ENCODE measurements around the gene KDM3B. TPM values are rescaled to one million over a fixed set of nuclear protein-coding genes. Genes with fewer than 3 reads are reported as not detected.
"Not testable (repeated sequence)": the region's sequence is repeated elsewhere in the genome, so short reads cannot be mapped to it uniquely, and the experiment has no call there.

KDM3B gene
- total RNA-seq, 1 donor from 2014 or later, result 39.1 TPM

DNA sequence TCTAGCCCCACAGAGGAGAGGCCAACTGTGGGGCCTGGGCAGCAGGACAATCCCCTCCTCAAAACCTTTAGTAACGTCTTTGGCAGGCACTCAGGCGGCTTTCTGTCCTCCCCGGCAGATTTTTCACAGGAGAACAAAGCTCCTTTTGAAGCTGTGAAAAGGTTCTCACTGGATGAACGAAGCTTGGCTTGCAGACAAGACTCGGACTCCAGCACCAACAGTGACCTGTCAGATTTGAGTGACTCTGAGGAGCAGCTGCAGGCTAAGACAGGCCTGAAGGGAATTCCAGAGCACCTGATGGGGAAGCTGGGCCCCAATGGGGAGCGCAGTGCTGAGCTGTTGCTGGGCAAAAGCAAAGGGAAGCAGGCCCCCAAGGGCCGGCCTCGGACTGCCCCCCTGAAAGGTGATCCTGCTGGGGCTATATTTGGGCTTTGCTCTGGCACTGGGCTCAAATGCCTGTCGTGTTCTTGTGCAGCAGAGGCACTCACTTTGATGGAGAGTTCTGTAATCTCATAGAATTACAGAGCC, 39.4 kb downstream of the KDM3B start:
- H3K36me3 Mint-ChIP-seq (ENCODE audit: low read depth), result peaks cover 38% of the 10 kb centered on the region
- TF ChIP-seq, protein P1, sequence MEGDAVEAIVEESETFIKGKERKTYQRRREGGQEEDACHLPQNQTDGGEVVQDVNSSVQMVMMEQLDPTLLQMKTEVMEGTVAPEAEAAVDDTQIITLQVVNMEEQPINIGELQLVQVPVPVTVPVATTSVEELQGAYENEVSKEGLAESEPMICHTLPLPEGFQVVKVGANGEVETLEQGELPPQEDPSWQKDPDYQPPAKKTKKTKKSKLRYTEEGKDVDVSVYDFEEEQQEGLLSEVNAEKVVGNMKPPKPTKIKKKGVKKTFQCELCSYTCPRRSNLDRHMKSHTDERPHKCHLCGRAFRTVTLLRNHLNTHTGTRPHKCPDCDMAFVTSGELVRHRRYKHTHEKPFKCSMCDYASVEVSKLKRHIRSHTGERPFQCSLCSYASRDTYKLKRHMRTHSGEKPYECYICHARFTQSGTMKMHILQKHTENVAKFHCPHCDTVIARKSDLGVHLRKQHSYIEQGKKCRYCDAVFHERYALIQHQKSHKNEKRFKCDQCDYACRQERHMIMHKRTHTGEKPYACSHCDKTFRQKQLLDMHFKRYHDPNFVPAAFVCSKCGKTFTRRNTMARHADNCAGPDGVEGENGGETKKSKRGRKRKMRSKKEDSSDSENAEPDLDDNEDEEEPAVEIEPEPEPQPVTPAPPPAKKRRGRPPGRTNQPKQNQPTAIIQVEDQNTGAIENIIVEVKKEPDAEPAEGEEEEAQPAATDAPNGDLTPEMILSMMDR (IDR thresholded peaks at IDR 0.05), result no peak
- no peaks in the 10 kb centered on the region for H3K27me3 Mint-ChIP-seq (ENCODE audit: low read depth)
- no peaks in the 10 kb centered on the region for H3K9me3 Mint-ChIP-seq (ENCODE audit: low read depth)
- no peak overlapping the region for H3K4me3 Mint-ChIP-seq (ENCODE audit: unreplicated experiment)
- DNase-seq (ENCODE audit: low spot score), result no peak
- no peak overlapping the region for H3K27ac Mint-ChIP-seq (ENCODE audit: unreplicated experiment)
- H3K4me1 Mint-ChIP-seq (ENCODE audit: low read depth), result no peaks in the 10 kb centered on the region

DNA sequence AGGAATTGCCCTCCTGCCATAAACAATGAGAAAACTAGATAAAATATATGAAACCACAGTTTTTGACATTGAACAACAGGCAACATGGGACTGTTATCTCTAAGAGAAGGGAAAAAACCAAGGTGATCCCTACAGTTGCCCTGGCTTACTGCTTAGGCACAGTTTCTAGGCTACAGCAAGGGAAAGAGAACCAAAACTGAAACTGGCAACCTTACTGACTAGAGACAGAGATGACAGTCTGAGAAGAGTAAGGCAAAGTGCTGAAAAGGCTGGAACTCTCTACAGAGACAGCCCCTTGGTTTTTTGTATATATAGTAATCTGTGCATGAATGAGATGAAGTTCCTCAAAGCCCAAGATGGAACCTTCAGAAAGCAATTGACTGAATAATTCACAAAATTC, 50.2 kb downstream of the KDM3B start:
- TF ChIP-seq, protein P1 (IDR thresholded peaks at IDR 0.05), result no peak
- DNase-seq (ENCODE audit: low spot score), result no peak
- Mint-ChIP-seq H3K36me3 (ENCODE audit: low read depth) (peaks cover 30% of the 10 kb centered on the region), H3K27me3 (ENCODE audit: low read depth) (no peaks in the 10 kb centered on the region), H3K27ac (ENCODE audit: unreplicated experiment) (no peak overlapping the region), H3K9me3 (ENCODE audit: low read depth) (no peaks in the 10 kb centered on the region), H3K4me1 (ENCODE audit: low read depth) (no peaks in the 10 kb centered on the region), H3K4me3 (ENCODE audit: unreplicated experiment) (no peak overlapping the region)

DNA sequence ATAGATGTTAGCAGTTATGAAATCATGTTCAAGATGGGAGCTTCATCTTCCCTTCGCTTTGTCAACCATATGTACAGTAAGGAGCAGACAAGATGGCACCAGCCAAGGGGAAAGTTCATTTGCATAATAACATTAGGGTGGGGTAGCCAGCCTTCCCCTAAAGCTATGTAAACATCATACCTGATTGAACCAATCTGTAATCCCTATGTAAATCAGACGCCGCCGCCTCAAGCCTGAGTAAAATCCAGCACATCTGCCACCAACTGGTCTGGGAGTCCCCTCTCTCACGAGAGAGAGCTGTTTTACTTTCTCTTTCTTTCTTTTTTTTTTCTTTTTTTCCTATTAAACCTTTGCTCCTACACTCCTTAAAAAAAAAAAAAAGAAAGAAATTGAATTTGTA, 55.5 kb downstream of the KDM3B start:
- H3K27ac Mint-ChIP-seq (ENCODE audit: unreplicated experiment), result peak overlapping the region; percentile 34
- peaks cover 15% of the 10 kb centered on the region for H3K36me3 Mint-ChIP-seq (ENCODE audit: low read depth)
- no peak for DNase-seq (ENCODE audit: low spot score)
- no peaks in the 10 kb centered on the region for H3K4me1 Mint-ChIP-seq (ENCODE audit: low read depth)
- TF ChIP-seq, protein P1 (IDR thresholded peaks at IDR 0.05), result no peak
- no peak overlapping the region for H3K4me3 Mint-ChIP-seq (ENCODE audit: unreplicated experiment)
- no peaks in the 10 kb centered on the region for H3K27me3 Mint-ChIP-seq (ENCODE audit: low read depth)
- H3K9me3 Mint-ChIP-seq (ENCODE audit: low read depth), result no peaks in the 10 kb centered on the region

DNA sequence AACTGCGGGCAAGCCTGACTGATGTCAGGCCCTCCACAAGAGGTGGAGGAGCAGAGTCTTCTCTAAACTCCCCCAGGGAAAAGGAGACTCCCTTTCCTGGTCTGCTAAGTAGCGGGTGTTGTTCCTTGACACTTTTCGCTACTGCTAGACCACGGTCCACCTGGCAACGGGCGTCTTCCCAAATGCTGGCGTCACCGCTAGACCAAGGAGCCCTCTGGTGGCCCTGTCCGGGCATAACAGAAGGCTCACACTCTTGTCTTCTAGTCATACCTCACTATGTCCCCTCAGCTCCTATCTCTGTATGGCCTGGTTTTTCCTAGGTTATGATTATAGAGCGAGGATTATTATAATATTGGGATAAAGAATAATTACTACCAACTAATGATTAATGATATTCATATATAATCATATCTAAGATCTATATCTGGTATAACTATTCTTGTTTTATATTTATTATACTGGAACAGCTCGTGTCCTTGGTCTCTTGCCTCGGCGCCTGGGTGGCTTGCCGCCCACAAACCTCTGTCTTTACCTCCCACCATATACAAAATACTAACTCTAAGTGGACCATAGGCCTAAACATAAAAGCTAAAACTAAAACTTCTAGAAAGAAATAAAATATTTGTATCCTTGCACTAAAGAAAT, 58.6 kb downstream of the KDM3B start:
- TF ChIP-seq, protein P1 (IDR thresholded peaks at IDR 0.05), result peak; percentile 79
- H3K4me3 Mint-ChIP-seq (ENCODE audit: unreplicated experiment); H3K27me3 Mint-ChIP-seq (ENCODE audit: low read depth); H3K4me1 Mint-ChIP-seq (ENCODE audit: low read depth); DNase-seq (ENCODE audit: low spot score); H3K9me3 Mint-ChIP-seq (ENCODE audit: low read depth); H3K27ac Mint-ChIP-seq (ENCODE audit: unreplicated experiment): not testable (repeated sequence)
- peaks cover 16% of the 10 kb centered on the region for H3K36me3 Mint-ChIP-seq (ENCODE audit: low read depth)

DNA sequence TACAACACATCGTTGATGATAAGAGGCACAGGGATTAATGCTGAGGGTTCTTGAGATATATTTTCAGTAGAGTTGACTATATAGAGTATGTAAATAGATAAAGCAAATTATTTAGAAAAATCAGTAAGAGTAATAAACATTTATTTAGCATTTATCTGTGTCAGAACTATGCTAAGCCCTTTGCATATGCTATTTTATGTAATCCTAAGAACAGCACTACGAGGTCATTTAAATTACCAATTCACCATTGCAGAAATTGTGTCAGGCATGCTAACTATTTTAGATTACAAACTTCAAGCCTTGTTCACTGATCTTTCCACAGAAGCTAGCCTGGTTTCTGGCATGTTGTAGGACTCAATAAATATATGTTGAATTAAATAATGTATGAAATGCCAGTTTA, 66.0 kb downstream of the KDM3B start:
- peaks cover 37% of the 10 kb centered on the region for H3K36me3 Mint-ChIP-seq (ENCODE audit: low read depth)
- H3K9me3 Mint-ChIP-seq (ENCODE audit: low read depth), result no peaks in the 10 kb centered on the region
- TF ChIP-seq, protein P1 (IDR thresholded peaks at IDR 0.05), result no peak

More for the DNA sequence above, 66.0 kb downstream of the KDM3B start:
- no peaks in the 10 kb centered on the region for H3K27me3 Mint-ChIP-seq (ENCODE audit: low read depth)
- H3K4me3 Mint-ChIP-seq (ENCODE audit: unreplicated experiment), result no peak overlapping the region
- H3K27ac Mint-ChIP-seq (ENCODE audit: unreplicated experiment), result no peak overlapping the region
- no peak for DNase-seq (ENCODE audit: low spot score)
- no peaks in the 10 kb centered on the region for H3K4me1 Mint-ChIP-seq (ENCODE audit: low read depth)
